Suppressor macrophage treated with lipopolysaccharide for 4 hours (primary cell): ENCODE measurements around the gene POFUT1.
"Not testable (repeated sequence)": the region's sequence is repeated elsewhere in the genome, so short reads cannot be mapped to it uniquely, and the experiment has no call there.

ENCODE experiments used
- DNase-seq: peaks from one replicate; pipeline ENCODE4 v3.0.0-alpha.2; 2020

The POFUT1 gene

DNA sequence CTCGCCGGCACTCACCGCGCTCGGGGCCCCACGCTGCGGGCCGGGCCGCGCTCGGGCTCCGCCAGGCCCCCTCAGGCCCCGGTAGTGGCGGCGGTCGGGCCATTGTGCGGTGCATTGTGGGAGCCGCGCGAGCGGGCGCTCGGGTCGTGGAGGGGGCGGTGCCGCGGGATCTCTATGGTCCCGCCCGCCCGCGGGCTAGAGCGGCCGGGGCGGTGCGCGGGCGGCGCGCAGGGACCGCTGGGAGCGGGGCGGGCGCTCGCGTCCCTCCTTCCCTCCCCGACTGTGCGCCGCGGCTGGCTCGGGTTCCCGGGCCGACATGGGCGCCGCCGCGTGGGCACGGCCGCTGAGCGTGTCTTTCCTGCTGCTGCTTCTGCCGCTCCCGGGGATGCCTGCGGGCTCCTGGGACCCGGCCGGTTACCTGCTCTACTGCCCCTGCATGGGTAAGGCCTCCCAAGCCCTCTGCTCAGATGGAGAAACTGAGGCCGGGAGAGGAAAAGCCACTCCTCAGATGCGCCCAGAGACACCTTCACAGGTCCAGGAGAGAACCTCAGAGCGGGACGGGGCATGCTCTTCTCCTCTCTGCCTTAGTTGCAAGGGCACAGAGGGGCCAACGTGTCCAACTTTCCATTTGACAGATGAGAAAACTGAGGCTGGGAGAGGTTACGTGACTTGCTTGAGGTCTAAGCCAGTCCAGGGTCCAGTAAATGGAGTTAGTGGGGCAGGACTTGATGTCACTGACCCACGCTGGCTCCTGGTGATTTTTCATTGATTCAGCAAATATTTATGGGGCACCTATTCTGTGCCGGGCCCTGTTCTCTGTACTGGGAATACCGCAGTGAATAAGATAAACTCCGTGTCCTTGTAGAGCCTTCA is at the start of gene POFUT1, which contains the start of gene PLAGL2:
Gene POFUT1, plus strand, starts transcription at position 255 of the 873 bp plus-strand sequence. Its CDS starts 62 bp downstream, at position 317.
Gene PLAGL2, minus strand, starts transcription at position 118 of the 873 bp plus-strand sequence. CDS start 5,565 bp downstream, outside the sequence.
- peak; percentile 97 for DNase-seq

DNA sequence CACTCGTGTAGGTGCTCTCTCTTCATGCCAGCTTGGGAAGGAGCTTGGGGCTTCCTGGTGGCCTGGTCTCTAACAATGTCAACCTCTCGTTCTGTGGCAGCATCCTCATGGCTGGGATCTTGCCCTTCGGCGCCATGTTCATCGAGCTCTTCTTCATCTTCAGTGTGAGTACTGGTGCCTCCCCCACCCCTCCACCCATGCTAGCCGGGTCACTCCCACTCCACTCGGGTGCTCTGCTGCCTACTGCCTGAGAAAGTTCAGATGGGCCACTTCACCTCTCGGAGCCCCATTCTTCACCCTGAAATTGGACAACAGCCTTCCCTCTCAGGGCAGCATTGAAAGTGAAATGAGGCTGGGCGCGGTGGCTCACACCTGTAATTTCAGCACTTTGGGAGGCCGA is 49.3 kb upstream of the POFUT1 start:
- DNase-seq, result no peak

DNA sequence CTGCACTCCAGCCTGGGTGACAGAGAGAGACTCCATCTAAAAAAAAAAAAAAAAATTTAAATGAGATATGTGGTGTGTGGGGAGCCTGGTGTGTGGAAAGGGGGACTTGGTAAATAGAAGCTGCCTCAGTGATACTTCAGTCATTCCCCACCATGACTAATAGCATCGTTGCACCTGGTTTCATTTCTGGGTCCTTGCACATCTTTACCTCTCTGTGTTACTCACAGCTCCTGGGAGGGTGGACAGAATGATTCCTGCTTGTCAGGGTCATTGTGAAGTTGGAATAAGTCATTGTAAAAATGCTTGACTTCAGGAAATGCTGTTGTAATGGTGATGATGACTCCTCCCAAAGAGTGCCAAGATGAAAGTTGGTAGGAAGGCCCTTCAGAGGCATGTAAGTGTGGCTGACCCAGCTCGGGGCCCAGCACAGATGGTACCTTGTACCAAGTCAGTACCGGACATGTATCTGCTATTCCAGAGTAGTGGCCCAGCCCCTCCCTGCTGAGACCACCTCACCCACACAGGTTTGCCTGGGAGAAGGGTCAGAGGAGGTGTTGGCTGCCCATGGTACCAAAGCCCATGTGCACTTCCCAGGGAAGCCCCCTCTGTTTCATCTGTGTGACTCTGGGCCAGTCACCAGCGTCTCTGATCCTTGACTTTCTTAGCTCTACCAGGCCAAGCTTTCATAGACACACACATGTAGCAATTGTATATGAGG is 48.6 kb upstream of the POFUT1 start:
- DNase-seq, result no peak

DNA sequence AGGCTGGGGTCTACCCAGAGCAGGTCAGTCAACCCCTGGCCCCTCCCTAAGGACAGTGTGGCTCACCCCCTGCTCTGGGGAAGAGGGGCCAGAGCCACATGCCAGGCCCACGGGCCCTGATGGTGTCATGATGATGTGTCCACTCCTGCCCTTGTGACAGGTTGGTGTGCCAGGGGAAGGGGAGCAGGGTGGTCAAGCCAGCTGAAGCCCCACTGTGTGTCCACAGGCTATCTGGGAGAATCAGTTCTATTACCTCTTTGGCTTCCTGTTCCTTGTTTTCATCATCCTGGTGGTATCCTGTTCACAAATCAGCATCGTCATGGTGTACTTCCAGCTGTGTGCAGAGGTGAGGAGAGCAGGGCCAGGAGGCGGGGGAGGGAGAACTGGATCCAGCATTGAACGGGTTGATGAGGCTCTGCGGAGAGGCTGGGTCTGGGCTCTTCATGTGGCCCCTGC is 47.9 kb upstream of the POFUT1 start:
- no peak for DNase-seq

DNA sequence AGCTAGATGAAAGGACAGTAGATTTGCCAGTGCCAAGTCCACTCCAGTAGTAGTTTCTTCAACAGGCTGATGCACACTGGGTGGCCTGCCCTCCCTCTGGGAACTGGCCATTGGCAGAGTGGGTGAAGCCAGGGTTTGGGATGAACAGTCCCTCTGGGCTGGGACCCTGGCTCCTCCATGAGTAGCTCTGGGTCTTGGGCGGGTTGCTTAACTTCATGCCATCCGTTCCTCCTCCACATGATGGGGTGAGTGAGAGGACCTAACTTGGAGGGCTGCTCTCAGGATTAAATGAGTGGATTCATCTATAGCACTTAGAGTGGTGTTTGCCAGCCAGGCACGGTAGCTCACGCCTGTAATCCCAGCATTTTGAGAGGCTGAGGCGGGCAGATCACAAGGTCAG is 47.3 kb upstream of the POFUT1 start:
- DNase-seq, result no peak

DNA sequence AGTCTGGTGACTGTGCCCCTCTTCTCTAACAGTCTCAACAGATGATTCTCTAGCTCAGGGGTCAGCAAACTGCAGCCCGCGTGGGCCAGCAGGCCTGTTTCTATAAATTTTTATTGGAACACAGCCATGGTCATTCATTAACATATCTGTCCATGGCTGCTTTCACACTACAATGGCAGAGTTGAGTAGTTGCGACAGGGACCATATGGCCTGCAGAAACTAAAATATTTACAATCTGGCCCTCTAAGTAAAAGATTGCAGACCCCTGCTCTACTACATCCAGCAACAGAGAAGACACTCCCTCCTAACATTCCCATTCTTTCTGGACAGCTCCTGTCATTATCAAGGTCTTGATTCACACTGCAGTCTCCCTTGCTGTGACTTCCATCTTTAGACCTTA is 45.3 kb upstream of the POFUT1 start:
- no peak for DNase-seq

DNA sequence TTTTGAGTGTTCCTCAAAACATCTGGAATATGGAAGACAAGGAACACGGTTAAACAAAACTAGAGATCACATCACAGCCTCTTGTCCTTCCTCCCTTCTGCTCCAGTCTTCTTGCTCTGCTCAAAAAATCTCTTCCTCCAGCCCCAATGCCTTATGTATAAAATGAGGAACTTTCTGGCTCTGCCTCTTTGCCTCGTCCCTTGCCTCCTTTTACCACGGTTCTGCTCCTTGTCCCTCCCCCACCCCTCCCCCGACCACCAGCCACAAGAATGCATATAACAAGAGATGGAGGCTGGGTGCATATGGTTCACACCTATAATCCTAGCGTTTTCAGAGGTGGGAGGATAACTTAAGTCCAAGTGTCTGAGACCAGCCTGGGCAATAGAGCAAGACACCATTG is 43.7 kb upstream of the POFUT1 start:
- DNase-seq, result no peak

DNA sequence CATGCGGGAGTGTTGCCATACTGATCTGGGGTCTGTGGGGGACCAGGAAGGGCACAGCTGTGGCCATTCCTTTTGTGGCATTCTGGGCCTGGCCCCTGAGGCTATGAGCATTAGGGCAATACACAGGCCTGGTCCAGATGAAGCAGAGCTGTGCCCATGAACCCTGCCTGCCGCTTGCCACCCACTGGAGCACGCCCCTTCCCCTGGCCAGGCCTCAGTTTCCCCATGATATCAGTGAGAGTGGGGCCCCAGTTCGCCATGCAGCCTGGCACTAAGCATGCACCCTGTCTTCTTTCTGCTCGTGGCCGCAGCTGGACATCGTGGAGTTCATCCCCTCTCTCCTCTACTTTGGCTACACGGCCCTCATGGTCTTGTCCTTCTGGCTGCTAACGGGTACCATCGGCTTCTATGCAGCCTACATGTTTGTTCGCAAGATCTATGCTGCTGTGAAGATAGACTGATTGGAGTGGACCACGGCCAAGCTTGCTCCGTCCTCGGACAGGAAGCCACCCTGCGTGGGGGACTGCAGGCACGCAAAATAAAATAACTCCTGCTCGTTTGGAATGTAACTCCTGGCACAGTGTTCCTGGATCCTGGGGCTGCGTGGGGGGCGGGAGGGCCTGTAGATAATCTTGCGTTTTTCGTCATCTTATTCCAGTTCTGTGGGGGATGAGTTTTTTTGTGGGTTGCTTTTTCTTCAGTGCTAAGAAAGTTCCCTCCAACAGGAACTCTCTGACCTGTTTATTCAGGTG is 42.5 kb upstream of the POFUT1 start:
- DNase-seq, result no peak

DNA sequence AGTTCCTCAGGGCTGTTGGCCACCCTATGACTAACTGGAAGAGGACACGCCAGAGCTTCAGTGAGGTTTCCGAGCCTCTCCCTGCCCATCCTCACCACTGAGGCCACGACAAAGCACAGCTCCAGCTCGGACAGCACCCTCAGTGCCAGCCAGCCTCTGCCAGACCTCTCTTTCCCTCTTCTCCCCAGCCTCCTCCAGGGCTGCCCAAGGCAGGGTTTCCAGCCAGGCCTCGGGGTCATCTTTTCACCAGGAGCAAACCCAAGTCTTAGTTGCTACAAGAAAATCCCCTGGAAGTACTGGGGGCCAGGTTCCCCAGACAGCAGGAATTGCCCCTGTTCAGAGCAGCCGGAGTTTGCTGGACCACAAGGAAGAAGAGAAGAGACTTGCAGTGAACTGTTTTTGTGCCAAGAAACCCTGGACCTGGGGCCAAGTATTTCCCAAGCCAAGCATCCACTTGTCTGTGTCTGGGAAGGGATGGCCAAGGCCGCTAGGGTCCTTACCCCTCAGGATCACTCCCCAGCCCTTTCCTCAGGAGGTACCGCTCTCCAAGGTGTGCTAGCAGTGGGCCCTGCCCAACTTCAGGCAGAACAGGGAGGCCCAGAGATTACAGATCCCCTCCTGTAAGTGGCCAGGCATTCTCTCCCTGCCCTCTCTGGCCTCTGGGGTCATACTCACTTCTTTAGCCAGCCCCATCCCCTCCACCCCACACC is 41.7 kb upstream of the POFUT1 start:
- no peak for DNase-seq

DNA sequence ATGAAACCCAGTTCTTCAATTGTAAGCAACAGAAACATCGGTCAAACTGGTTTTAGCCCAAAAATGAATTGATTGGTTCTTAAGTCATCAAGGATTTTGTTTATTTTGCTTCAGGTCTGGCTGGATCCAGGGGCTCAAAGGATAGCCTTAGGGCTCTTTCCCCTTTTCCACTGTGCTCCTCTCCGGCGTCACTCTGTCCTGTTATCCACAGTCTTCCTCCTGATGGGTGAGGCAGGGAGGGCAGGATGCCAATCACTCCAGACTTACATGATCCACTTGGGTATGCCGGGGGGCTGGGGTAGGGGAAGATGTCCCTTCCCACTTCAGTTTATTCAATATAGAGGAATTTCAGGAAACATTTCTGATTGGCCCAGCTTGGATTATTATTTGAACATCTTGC is 40.1 kb upstream of the POFUT1 start:
- DNase-seq, result no peak

DNA sequence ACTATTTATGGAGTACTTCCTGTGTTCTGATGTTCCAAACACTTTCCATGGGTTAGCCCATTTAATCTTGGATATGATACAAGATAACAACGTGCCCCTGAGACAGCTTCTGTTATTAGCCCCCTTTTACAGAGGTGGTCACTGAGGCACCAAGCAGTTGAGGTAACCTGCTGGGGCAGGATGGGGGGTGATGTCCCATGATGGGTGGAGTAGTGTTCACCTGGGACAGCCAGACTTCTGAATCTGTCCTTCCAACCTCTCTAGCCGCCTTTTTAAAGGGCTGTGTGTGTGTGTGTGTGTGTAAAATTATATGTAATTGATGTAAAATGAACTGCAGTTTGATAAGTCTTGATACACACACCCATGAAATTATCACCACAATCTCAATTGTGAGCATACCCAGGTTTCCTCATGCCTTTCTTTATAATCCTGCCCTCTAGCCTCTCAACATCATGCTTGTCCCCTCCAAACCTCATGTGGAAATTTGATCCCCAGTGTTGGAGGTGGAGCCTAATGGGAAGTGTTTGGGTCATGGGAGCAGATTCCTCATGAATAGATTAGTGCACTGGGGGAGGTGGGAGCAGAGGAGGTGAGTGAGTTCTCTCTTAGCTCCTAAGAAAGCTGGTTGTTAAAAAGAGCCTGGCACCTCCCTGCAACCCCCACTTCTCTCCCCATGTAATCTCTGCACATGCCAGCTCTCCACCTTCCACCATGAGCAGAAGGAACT is 39.3 kb upstream of the POFUT1 start:
- DNase-seq, result no peak

DNA sequence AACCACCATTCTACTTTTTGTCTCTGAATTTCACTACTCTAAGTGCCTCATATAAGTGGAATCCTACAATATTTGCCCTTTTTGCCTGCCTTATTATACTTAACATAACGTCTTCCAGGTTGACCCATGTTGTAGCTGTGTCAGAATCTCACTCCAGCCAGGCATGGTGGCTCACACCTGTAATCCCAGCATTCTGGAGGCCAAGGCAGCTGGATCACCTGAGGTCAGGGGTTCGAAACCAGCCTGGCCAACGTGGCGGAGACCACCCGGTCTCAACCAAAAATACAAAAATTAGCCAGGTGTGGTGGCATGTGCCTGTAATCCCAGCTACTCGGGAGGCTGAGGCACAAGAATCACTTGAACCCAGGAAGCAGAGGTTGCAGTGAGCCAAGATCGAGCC is 30.0 kb upstream of the POFUT1 start:
- not testable (repeated sequence) for DNase-seq

DNA sequence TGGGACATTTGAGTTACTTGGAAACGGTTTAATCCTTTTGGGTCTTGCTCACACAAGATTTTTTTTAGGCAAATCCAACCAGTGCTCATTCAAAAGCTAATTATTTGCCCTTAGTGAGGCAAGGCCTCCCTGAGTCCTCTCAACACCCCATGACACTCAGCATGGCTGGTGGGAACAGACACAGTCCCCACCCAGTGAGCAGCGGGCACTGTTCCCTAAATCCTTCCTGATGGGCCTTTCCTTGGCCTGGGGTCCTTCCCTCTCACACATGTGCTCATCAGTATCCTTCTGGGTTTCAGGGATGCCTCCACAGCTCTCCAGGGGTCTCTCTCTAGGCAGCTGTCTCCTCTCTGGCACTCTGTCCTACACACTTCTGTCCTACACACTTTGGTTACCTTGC is 28.2 kb upstream of the POFUT1 start:
- no peak for DNase-seq

DNA sequence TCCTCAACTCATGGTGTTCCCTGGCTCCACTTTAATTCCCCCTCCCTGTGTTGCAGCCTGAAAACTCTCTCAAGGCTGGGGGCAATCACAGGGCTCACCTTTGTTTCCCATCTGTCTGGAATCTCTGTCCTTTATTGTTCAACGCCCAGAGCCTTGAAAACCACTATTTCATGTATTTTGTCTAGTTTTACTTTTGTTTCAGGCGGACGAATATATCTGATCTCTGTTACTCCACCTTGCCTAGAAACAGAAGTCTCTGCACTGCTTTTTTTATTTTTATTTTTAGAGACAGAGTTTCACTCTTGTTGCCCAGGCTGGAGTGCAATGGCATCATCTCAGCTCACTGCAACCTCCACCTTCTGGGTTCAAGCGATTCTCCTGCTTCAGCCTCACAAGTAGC is 27.7 kb upstream of the POFUT1 start:
- no peak for DNase-seq

DNA sequence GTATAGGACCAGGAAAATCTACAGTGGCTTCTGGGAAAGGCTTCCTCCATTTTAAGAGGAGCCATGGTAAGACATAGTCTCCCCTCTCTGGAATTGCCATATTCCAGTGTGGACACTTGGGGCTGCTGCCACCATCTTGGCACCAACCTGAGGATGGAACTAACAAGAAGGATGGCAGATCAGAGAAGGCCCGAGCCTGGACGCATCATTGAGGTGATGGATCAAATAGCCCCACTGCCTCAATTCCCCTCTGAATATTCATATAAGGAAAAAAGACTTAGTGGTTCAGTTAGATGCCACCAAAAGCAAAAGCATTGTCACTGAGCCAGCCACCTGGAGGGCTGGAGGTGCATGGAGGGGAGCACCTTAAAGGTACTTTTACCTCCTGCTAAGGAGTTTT is 26.1 kb upstream of the POFUT1 start:
- no peak for DNase-seq

DNA sequence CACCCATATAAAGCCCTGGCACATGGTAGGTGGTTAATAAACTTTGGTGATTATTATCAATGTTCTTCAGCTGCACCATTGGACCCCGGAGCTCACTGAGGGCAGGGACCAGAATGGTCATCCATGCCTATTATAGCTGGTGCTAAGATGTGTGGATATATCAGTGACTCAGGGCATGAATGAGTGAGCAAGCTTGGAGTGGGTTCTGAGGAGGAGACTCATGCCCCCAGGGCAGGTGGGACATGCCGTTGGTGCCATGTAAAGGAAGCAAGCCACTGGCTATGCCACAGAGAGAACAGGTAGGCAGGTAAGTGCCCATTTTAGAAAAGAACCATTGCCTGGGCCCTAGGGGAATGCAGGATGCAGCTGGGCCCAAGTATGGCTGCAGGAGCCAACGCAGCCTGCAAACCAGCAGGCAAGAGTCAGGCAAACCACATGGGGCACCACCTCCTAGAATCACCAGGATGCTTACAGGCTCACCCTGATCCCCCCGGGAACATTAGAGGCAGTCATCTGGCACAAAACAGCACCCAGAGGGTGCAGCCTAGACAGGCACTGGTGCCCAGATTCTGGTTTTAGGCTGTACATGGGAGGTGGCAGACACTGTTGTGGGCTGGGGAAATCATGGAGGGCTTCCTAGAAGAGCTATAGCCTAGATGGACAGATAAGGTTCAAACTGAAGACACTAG is 23.6 kb upstream of the POFUT1 start:
- no peak for DNase-seq

DNA sequence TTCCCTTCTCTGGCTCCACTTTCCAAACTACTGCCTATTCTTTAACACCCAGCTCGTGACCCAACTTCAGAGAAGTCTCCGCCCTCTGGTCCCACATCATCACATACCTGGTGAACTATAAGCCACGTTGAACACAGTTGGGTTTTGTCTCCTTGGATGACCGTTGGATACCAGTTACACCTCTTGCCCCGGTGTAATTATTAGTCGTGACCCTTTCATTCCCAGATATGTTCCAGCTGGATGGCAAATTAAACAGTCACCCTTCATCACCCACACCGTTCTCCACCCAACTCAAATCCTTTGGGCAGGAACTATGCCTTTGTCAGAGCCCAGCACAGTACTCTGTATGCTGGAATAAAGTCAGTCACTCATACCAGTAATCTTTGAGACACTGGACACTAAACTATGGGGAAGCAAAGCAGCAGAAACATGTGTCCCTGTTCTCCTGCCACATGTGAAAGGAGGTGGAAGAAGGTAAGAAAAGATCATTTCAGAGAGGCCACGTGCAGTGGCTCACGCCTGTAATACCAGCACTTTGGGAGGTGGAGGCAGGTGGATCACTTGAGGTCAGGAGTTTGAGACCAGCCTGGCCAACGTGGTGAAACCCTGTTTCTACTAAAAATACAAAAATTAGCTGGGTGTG is 22.6 kb upstream of the POFUT1 start:
- no peak for DNase-seq

DNA sequence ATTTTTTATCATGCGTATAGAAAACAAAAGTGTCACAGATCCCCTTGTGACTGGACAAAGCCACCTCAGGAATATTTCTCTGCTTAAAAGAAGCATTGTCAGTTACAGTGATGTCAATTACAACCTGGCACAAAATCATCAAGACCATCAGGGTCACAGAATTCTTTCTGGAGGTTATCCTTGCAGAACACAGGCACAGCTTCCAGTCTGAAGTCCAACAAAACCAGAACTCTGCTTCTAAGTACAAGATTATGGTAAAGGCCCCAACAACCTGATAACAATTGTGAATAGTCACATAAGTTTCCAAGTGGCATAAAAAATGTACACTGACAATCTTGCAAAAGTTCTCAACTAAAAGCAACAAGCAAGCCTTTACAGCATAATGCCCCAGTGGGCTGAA is 21.2 kb upstream of the POFUT1 start:
- DNase-seq, result no peak

DNA sequence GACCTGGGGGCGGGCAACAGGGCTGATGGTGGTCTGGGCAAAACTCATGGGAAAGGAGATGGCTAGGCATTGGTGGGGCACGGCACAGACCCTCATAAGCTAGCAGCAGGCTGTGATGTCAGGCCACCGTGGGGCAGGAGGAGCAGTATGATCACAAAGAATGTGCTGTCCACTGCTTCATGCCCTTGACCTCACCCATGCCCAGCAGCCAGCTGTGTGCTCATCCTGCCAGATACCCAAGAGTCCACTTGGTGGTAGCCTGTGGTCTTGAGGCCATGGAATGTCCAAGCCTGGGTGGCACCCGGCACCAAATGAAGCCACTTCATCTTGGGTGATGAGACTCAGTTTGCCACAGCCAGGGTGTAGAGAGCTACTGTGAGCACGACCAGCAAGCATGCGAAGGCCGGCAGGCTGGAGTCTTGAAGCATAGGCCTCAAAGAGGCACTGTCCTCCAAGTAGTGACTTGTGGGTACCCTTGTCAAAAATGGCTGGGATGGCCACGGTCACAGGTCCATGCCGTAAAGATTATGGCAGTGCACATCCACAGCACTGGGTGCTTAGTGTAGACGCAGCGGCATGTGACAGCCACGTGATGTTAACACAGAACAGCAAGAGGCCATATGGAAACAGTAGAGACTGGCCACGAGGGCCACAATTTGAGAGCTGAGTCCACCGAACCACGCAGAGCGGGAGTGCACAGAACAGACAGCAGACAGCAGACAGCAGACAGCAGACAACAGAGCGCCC is 19.1 kb upstream of the POFUT1 start:
- no peak for DNase-seq

DNA sequence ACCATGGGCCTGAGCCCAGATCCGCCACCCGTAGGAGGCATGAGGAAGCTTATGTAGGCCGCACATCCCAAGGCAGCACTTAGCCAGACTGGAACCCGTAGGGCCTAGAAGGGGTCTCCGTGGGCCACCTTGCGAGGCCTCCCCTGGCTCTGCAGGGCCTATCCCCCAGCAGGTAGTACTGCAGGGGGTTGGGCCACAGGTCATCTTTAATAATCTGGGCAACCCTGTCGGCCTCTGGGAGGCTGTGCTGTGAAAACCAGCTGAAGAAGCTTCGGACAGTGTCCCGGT is 18.6 kb upstream of the POFUT1 start:
- no peak for DNase-seq
